ENCODE data around the gene SMIM43.

- no peak for TF ChIP-seq POLR2A (IDR thresholded peaks at IDR 0.05; ENCODE audit: low read length)
- TF ChIP-seq GATA1 (IDR thresholded peaks at IDR 0.05; ENCODE audit: low read depth, low read length) = no peak
These were observed 15.7 kb downstream of the SMIM43 start for GRCh38 chr4:121749225-121749624.

Measured in erythroblast (primary cell).